Measurements from ENCODE around the gene FADS2. TPM values are rescaled to one million over a fixed set of nuclear protein-coding genes. Genes with fewer than 3 reads are reported as not detected.
A peak's percentile ranks its signal among the peaks of the same experiment; 100 is the strongest.

The FADS2 gene
- total RNA-seq, 1 donor from 2014 or later: 43.3 TPM

DNA sequence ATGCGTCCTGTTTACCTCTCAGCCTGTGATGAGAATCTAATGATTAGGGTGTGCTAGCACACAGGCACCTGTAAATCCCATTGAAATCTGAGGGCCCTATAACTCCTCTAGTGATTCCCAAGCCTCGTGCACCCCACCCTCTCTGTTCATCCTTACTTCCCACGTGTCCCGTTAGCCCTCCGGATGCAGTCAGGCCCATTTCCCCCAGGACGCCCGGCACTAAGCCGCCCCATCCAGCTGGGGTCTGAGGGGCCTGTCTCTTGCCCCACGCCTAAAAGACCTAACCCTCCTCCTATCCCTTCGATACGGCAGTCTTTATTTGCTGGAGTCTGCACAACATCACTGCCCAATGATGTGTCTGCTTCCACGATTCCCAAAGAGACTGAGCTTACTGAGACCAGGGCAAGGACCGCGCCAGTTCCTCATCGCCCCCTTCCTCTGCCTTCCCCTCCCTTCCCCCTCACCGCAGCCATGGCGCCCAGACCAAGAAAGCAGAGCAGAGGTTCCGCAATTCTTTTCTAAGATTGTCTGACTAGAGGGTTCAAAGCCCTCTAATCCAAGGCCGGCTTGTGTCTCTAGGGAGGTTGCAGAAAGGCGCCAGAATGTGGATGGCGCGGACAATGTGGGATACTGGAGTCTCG lies 1.1 kb upstream of the FADS2 start:
- ATAC-seq: no peak

DNA sequence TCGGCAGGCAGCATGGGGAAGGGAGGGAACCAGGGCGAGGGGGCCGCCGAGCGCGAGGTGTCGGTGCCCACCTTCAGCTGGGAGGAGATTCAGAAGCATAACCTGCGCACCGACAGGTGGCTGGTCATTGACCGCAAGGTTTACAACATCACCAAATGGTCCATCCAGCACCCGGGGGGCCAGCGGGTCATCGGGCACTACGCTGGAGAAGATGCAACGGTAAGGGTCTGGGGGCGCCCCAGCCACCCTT lies 204 bp downstream of the FADS2 start:
- ATAC-seq: no peak

DNA sequence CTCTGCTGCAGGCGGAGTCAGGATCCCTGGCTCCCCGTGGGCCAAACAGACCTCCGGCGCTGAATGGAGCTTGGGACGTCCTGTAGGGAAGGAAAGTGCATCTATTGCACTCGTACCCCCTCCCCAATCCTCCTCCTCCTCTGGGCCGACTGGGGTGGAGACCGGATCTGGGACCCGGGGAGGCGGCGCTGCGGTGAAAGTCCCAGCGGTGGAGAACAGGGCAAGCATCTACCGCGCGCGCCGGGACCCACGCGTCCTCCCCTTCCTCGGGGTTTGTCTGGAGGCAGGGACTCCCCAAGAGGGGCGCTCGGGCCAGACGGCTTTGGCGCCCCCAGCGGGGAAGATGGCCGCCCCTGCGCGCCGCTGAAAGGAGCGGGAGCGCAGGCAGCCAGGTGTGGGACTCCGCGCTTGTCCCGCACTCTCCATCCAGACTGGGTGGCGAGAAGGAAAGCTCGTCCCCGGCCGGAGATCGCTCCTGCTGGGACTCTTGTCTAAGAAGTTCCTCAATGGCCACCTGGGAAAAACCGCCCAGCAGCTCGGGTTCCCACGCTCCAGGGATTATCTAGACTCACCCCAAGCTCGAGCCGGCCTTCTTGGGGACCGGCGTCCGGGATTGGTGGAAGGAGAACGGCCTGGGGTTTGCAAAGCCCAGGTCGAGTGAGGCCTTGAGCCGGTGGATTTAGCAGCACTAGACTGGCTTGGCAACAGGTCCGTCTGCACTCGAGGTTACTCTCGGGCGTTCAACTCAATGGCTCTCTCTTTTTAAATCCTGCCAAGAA lies 718 bp downstream of the FADS2 start:
- ATAC-seq: peak; percentile 11

DNA sequence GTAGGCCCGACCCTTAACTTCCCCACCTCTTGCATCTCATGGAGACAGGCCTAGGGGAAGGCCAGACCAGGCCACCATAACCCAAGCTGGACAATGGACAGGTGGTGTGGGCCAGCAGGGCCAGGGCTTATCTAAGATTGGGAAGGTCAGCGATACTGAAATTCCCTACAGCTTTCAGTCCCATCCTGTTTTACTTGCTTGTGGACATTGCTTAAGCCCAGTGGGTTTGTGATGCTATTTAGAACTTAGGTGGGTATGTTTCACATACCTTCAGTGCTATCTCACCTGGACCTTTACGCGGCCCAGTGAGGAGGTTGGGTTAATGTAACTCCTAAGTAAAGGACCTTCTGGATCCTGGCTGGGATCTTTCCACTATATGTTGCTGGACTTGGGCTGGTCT lies 1.7 kb downstream of the FADS2 start:
- ATAC-seq: no peak

DNA sequence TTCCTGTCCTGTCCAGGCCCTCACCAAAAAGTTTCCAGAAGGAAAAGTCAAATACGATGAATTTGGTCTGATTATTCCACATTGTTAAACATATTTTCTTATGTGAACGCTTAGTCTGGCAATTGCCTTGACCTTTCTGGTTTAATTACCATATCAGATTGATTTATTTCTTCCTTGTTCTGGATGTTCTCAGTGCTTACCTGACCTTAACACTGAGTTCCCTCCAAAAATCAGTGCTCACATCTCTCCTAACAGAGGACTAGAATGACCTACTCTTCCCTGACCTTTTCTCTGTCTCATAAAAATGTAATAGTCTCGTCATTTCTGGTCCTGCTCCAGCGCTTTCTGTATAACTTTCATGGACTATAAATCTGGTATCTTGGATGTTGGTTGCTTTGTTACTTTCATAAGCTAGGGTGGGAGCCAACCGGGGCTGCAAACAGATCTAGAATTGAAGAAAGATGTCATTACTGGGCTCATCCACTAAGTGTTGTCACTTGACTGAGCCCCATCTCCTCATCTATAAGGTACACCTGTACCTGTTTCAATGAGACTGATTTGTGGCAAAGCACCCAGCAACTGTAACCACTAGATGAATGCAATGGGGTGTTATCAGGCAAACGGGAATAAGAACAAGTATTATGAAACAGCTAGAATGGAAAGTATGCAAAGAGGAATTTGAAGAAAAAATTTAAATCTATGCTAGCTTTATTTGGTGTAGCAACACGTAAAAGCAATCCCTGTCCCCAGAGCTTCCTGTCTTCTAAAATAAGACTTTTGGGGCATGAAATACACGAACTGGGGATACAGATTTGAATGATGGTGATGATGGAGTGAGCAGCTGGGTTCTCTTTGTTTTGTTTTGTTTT lies 2.4 kb downstream of the FADS2 start:
- no peak for ATAC-seq

DNA sequence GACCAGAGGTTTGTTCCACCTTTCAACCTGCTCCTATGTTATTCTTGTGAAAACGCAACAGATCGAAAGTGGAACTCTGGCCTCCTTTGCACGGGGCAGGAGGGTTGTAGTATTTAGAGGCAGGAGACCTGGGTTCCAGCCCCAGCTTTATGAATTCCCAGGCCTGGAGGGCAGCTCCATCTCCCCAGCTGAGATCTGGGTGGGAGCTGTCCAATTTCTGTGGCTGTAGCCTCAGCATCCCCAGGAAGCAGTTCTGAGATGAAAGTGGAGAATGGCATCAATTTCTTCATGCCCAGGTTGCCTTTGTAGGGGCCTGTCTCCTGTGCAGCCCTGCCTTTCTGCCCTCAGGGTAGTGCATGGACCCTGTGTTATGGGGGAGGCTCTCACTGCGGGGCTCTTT lies 4.1 kb downstream of the FADS2 start:
- ATAC-seq: no peak

DNA sequence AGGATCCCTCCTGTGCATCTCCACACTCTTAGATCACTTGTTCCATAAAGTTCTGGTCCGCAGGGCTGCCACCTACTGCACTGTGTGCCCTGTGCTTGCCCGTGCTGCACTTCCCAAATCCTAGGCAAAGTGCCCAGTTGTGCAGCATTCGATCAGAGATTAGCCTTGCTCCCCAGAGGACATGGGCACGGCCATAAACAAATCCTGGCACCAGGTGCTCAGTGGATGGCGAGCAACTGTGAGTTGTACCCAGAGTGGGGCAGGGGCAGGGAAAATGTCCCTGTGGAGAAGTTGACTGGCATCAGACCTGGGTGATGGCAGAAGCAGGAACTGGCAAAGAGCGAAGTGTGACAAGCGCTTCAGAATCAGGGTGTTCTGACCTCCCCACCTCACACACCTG lies 4.7 kb downstream of the FADS2 start:
- ATAC-seq: no peak

DNA sequence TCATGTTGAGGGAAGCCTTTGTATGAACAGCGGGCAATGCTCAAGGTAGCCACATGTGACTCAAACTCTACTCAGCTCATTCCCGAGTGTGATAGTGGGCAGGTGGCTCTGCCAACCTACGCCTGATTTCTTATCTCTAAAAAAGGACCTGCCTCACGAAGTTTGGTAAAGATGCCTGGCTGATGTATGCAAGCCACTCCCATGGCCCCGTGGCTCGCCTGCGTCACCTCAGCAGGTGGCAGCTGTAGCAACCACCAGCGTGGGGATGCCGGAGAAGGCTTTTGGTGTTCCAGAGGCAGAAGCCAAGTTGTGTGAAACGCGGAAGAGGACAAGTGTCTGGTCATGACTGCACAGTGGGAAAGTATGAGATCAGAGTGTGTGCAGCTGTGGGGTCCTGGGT lies 5.4 kb downstream of the FADS2 start:
- no peak for ATAC-seq

DNA sequence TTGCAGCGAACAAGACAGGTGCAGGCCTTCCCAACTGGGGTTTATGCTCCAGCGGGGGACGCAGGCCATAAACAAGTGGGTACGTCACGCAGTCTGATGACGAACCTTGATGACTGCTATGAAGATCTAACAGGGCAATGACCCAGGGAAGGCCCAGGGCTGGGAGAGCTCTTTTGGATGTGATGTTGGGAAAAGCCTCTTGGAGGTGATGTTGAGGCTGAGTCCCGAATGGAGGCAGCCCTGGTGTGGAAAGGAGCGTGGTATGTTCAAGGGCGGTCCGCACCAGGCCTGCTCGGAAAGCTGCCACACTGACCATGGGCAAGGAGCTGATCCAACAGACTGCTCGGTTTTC lies 5.8 kb downstream of the FADS2 start:
- ATAC-seq: no peak

DNA sequence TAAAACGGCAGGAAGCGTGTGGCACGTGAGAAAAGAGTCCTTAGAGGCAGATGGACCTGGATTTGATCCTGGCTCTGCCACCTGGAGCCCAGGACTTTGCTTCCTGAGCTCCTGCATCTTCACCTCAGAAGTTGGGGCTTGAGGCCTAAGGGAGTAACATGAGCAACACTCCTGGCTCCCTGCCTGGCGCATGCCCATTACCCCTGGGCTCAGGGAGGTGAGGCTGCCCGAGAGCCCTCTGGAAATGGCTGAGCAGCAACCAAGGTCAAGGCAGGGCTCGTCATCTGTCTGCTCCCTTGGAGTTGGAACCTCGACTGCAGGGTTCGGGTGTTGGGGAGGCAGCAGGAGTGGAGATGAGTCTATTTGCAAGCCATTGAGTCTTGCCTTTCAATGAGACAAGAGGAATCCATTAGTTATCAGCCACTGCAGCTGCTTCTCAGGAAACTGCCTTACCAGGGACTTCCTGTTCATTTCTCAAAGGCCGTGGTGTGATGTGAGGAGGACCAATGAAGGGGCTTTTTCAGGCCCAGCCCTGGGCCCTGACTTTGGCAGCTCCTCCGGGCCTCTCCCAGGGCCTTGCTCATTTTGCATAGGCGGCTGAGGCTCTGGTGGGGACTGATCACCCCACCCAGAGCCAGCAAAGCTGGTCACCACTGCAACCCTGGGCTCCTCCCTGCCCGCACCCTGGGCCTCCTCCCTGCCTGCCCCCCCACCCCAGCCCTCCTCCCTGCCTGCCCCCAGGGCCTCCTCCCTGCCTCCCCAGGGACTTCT lies 6.4 kb downstream of the FADS2 start:
- peak; percentile 43 for ATAC-seq

DNA sequence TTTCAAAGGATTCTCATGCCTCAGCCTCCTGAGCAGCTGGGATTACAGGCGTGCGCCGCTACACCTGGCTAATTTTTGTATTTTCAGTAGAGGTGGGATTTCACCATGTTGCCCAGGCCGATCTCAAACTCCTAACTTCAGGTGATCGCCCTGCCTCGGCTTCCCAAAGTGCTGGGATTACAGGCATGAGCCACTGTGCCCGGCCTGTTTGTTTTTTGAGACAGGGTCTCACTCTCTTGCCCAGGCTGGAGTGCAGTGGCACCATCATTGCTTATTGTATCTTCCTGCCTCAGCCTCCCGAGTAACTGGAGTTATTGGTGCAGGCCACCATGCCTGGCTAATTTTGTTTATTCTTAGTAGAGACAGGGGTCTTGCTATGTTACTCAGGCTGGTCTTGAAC lies 8.1 kb downstream of the FADS2 start:
- ATAC-seq: no peak

DNA sequence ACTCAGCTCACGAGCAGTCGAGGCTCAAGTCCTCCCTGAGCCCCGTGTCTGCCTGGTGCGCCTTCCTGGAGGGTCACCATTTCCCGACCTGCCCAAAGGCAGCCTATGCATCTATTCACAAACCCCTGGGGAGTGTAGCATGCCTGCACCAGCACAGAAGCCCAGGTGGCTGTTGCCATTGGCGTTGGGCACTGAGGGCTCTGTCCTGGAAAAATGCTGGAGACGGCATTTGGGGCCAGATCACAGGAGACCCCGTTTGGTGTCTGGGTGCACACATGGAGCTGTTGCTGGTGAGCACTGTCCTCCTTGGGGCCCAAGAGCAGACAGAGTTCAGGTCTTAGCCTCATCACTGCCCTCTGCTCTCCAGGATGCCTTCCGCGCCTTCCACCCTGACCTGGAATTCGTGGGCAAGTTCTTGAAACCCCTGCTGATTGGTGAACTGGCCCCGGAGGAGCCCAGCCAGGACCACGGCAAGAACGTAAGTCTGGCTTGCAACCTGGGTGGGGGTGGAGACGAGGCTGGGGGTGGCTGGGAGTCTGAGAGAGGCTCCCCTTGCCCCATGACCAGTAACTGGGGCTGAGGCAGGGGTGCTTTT lies 9.4 kb downstream of the FADS2 start:
- ATAC-seq: no peak

DNA sequence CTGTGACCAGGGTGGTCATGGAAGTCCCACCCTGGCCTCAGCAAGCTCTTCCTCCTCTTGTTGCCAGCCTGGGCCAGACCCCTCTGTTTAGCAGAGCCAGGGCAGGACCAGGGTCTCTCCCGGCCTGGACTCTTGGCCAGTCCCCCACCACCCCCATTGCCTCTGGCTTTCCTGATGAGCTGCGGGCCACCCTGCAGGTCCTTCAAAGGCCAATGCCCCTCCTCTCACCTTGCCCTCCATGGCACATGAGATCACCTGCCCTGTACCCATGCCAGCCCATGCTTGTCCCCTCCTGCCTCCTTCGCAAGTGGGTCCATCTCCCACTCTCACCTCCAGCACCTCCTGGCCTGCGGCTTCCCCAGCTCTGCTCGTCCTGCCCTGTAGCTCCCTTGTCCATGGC lies 10.4 kb downstream of the FADS2 start:
- ATAC-seq: no peak

DNA sequence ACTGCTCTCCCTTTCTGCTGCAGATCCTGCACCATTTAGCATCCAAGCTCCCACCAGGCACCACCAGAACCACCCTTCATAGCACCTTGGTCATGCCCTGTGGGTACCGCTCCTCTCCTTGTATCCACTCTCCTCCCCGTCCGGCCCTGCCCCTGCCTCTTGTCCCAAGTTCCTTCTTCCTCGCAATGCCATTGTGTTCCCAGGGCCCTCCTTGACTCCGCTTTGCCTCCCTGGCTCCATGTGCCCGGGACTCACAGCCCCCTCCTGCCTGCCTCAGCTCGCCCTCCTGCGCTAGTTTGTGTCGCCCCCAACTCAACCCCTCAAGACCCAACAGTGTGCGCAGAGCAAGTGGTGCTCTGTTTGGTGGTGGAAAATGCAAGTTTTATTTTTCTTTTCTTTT lies 10.8 kb downstream of the FADS2 start:
- no peak for ATAC-seq

DNA sequence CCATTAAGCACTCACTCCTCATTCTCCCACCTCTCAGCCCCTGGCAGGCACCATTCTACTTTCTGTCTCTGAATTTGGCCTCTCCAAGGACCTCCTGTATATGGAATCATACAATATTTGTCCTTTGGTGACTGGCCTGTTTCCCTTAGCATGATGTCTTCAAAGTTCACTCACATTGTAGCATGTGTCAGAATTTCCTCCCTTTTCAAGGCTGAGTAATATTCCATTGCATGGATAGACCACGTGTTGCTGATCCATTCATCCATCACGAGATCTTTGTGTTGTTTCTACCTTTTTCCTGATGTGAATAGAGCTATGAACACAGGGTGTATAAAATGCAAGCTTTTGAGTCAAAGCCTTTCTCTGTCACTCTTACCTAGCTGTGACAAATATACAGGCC lies 11.6 kb downstream of the FADS2 start:
- no peak for ATAC-seq

DNA sequence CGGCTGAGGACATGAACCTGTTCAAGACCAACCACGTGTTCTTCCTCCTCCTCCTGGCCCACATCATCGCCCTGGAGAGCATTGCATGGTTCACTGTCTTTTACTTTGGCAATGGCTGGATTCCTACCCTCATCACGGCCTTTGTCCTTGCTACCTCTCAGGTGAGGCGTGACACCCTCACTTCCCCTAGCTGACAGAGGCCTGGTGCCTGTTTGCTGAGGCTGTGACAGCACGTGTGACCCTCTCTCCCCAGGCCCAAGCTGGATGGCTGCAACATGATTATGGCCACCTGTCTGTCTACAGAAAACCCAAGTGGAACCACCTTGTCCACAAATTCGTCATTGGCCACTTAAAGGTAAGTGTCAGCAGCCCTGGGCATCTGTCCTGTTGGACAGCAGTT lies 12.3 kb downstream of the FADS2 start:
- ATAC-seq: no peak

DNA sequence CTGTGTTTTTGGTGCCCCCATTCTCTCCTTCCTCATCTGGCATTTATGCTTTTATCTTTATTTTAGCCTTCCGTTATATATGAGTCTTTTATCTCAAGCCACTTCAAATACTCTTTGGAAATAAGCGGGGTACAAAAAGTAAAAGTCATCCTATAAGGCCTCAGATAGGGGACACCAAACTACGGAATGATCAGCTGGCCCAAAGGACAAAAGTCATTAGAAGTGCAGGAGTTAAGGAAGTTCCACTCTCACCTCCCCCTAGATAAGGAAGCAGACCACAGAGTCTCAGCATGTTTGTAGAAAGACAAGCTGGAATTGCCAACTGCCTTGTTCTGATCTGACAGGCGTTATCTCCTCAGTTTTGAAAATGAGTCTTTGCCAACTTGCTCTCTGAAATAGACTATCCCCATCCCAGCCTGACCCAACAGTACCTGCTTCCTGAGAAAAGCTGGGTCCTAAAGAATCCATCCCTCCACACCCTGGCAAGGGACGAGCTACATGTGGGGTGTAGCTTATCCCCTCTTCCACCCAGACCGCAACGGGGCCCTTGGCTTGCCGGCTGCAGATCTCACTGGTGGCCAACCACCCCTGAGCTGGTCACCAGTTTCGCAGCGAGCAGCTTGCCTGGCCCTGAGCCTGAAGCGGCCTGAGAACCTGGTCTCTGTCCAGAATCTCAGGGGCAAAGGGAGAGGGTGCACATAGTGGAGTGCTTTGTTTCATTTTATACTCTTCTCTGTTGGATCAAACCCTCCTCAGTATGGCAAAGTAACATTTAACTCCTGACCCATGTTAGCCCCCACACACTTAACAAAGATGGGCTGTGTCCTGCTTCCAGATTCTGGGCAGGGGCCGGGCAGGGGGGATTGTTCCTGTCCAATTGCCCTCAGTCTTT lies 13.8 kb downstream of the FADS2 start:
- ATAC-seq: no peak

DNA sequence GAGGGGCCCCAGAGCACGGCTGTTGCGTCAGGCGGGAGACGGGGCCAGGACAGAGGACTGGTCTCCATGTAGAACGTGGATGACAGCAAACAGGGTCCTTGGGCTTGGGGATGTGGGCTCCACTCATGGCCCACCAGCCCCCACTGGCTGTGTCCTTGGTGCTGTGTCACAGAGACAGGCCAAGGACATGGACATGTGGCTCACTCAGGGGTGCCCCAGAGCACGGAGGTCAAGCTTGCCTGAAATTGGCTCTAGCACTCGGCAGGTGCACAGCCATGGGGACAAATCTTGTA lies 14.4 kb downstream of the FADS2 start:
- ATAC-seq: no peak

DNA sequence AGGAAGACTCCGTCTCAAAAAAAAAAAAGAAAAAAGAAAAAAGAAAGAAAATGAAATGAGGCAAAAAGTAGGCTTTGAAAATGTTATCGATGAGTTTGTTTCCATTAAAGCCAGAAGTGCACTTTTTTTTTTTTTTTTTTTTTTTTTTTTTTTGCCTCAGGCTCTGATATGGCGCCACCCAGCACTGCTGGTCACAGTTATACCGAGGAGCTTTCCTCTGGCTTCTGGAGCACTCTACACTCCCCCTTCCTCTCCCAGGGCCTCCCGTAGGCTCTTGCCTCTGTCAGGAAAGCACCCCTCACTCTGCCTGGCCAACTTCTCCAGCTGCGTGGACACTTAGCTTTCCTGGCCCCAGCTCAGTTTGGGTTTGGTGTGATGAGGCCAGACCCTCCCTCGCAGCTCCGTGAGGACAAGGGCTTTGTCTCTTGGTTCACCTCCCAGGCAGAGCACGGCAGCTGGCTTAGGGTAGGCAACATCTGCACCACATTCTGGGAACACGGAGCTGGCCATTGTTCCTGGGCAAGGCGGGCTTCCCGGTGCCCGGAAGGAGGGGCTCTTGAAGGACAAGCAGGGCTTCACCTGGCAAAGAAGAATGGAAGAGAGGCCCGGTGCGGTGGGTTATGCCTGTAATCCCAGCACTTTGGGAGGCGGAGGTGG lies 16.9 kb downstream of the FADS2 start:
- no peak for ATAC-seq

DNA sequence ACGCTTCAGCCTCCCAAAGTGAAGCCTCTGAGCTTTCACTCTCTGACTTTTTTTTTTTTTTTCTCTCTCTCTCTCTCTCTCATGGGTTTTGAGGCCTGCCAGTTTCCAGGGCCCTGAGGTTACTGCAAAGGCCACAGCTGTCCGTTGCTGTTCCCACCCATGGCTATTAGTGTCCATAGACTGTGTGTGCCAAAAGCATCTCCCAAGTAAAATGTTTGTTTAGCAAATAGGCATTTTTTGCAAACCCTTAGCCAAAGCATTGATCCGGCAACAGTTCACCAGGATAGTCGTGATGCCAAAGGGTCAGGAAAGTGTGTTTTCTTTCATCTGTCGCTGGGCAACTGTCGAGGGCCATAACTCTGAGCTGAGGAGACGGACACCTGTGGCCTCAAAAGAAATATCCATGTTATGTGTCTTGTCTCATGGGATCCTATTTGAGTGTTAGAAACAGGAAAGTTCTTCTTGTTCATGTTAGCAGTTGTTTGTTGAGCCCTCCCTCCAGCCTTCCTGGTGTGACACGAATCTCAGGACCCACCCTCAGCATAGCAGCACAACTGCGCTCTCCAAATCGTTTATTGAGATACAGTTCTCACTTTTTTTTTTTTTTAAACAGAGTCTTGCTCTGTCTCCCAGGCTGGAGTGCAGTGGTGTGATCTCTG lies 18.4 kb downstream of the FADS2 start:
- ATAC-seq: no peak
